Breast epithelium (tissue), 3 donors: ENCODE data around the gene ZNF362.

Experiments
- POLR2AphosphoS5 ChIP-seq, 3 donors: sonication (generic); formaldehyde crosslinking; IDR thresholded peaks; one replicate each; pipeline ENCODE4 v1.6.1; 2017; ENCODE audit warnings: antibody characterized with exemption in 3 of 3
- TF ChIP-seq, protein P1 (sequence below), 3 donors: fragments of 450-650 bp; IDR thresholded peaks; one replicate each; pipeline ENCODE4 v1.5.1; 2016 to 2017; ENCODE audit warnings: antibody characterized with exemption in 3 of 3, mild to moderate bottlenecking in 3 of 3, moderate library complexity in 3 of 3

DNA sequence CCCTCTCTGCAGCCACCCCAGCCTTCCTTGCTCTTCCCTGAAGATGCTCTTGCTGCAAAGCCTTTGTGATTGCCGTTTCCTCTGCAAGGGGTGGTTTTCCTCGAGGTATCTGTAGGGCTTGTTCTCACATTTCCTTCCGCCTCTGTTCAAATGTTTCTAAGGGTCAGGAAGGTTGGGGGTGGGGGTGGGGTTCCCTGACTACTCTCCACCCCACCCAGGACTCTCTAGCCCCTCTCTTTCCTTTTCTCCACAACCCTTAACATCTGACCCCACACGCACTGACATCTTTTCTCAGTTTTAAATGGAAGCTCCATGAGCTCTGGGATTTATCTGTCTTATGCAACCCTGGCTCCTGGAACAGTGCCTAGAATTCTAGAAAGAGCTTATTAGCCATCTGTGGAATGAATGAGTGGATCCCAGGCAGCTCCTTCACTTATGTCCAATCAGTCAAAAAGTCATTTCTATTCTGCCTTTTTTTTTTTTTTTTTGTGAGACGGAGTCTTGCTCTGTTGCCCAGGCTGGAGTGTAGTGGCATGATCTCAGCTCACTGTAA, 27.3 kb upstream of the ZNF362 start:
- TF ChIP-seq, protein P1, sequence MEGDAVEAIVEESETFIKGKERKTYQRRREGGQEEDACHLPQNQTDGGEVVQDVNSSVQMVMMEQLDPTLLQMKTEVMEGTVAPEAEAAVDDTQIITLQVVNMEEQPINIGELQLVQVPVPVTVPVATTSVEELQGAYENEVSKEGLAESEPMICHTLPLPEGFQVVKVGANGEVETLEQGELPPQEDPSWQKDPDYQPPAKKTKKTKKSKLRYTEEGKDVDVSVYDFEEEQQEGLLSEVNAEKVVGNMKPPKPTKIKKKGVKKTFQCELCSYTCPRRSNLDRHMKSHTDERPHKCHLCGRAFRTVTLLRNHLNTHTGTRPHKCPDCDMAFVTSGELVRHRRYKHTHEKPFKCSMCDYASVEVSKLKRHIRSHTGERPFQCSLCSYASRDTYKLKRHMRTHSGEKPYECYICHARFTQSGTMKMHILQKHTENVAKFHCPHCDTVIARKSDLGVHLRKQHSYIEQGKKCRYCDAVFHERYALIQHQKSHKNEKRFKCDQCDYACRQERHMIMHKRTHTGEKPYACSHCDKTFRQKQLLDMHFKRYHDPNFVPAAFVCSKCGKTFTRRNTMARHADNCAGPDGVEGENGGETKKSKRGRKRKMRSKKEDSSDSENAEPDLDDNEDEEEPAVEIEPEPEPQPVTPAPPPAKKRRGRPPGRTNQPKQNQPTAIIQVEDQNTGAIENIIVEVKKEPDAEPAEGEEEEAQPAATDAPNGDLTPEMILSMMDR (IDR thresholded peaks at IDR 0.05), result no peak
- no peak for TF ChIP-seq POLR2AphosphoS5 (IDR thresholded peaks at IDR 0.05)
